ENCODE measurements around the gene GCHFR. TPM values are rescaled to one million over a fixed set of nuclear protein-coding genes. Genes with fewer than 3 reads are reported as not detected.

The GCHFR gene
- total RNA-seq, 3 donors from 2014 or later, result 12.0 to 25.5 (median 18.2) TPM

DNA sequence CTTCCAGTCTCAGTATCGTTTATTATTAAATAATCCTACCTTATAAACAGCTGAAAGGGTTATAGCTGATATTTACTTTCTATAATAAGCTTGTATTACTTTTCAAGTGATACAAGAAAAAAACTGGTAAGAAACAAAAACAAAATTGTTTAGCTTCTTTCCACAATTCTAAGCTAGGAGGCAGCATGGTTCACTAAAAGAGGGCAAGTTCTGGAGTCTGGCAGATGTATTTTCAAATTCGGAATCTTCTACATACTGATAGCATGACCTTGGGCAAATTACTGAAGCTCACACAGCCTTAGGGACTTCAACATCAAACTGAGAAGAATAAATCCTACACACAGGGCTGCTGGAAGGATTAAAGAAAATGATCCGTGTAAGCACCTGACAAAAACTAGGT is 21.3 kb downstream of the GCHFR start:
- Histone ChIP-seq H3K4me1 (ENCODE audit: low read depth) (peaks cover 27% of the 10 kb centered on the region), H3K36me3 (ENCODE audit: low read depth) (no peaks in the 10 kb centered on the region), H3K4me3 (no peak overlapping the region), H3K9me3 (no peaks in the 10 kb centered on the region)
- intact Hi-C loops (cut with DNase I, micrococcal nuclease), result loop anchor here in 1 of 2 donors (10.0 kb wide), 1 partner anchor 90 kb away; the partner anchor contains the start of gene RAD51
- no peak for DNase-seq
- TF ChIP-seq, protein P1, sequence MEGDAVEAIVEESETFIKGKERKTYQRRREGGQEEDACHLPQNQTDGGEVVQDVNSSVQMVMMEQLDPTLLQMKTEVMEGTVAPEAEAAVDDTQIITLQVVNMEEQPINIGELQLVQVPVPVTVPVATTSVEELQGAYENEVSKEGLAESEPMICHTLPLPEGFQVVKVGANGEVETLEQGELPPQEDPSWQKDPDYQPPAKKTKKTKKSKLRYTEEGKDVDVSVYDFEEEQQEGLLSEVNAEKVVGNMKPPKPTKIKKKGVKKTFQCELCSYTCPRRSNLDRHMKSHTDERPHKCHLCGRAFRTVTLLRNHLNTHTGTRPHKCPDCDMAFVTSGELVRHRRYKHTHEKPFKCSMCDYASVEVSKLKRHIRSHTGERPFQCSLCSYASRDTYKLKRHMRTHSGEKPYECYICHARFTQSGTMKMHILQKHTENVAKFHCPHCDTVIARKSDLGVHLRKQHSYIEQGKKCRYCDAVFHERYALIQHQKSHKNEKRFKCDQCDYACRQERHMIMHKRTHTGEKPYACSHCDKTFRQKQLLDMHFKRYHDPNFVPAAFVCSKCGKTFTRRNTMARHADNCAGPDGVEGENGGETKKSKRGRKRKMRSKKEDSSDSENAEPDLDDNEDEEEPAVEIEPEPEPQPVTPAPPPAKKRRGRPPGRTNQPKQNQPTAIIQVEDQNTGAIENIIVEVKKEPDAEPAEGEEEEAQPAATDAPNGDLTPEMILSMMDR (IDR thresholded peaks at IDR 0.05), result no peak
- ATAC-seq, result no peak

DNA sequence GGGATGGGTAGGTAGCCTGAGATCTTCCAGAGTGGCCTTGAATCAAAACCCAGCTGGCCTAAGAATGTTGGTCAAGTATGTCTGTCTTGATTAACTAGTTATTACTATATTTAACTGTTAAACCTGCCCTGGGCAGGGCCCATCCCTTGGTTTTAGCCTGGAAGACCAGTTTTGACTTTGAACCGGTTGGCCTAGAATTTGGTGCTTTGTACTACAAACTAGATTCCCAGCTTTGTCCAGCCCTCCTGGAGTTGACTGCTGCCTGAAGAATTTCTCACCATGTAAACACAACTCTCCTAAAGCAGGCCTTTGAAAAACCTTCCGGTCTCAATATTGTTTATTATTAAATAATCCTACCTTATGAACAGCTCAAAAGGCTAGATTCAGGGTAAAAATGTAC is 21.9 kb downstream of the GCHFR start:
- no peak overlapping the region for H3K4me3 ChIP-seq
- intact Hi-C loops (cut with DNase I, micrococcal nuclease), result loop anchor here in 1 of 2 donors (10.0 kb wide), 1 partner anchor 91 kb away; the partner anchor contains the start of gene RAD51
- DNase-seq (no peak), ATAC-seq (no peak)
- no peaks in the 10 kb centered on the region for H3K9me3 ChIP-seq
- TF ChIP-seq, protein P1 (IDR thresholded peaks at IDR 0.05), result no peak
- no peaks in the 10 kb centered on the region for H3K36me3 ChIP-seq (ENCODE audit: low read depth)
- peaks cover 30% of the 10 kb centered on the region for H3K4me1 ChIP-seq (ENCODE audit: low read depth)

DNA sequence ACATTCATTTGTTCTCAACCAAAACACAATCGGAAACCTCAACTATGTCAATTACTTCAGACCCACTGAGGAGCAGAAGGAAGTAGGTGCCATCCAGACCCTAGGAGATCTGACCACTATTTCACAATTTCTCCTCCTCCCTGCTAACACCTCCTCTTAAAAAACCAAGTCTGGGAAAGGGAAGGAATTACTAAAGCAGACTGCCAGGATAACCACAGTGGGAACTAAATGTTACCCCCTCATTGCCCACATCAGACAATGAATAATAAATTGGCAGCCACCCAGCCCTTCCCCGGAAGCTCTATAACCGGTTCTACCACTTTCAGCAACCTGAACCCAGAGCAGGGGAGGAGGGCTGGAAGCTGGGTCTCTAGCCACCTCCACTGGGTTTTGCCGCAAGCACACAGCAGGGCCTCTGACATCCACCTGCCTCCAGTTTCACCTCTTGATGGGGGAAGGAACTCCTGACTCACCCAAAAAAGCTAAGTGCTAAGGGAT is 23.5 kb downstream of the GCHFR start:
- no peak overlapping the region for H3K4me3 ChIP-seq
- no peaks in the 10 kb centered on the region for H3K9me3 ChIP-seq
- peak; percentile 80 for ATAC-seq
- TF ChIP-seq, protein P1 (IDR thresholded peaks at IDR 0.05), result no peak
- H3K36me3 ChIP-seq (ENCODE audit: low read depth), result no peaks in the 10 kb centered on the region
- peak; percentile 71 to 87 (median 76) for DNase-seq
- intact Hi-C loops (cut with DNase I, micrococcal nuclease), result loop anchor here in 1 of 2 donors (10.0 kb wide), 1 partner anchor 93 kb away; the partner anchor contains the start of gene RAD51
- peaks cover 32% of the 10 kb centered on the region for H3K4me1 ChIP-seq (ENCODE audit: low read depth)

DNA sequence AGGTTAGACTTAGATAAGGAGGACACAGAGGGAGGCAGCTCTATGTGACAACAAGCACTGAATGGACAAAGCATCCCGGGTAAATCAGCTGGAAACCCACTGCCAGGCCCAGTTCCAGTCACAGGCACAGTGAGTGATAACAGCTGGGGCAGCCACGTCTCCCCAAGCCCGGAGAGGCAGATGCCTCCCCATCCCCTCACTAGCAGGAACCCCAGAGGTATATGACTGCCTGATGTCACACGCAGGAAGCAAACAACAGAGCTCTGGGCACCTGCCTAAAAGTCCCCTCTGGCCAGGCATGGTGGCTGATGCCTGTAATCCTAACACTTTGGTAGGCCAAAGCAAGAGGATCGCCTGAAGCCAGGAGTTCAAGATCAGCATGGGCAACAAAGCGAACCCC is 24.1 kb downstream of the GCHFR start:
- ATAC-seq, result peak; percentile 43
- H3K4me3 ChIP-seq, result no peak overlapping the region
- intact Hi-C loops (cut with DNase I, micrococcal nuclease), result loop anchor here in 1 of 2 donors (10.0 kb wide), 1 partner anchor 93 kb away; the partner anchor contains the start of gene RAD51

DNA sequence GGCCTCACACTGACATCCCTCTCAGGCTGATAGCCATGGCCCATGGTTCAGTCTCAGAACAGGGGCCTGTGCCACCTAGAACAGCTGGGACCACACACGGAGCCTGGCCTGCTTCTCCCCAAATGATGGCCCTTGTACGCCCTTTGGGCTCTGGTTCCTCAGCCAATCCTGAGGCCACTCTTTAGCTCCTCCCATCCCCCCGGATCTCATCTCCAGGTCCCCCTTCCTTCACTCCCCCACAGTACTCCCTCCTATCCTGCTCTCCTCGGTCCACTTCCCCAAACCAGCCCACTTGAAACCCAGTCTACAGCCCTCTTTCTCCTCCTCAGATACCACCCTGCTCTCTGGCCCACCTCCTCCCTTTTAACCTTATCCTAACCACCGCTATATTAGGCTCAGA is 25.3 kb downstream of the GCHFR start:
- no peak for ATAC-seq
- intact Hi-C loops (cut with DNase I, micrococcal nuclease), result loop anchor here in 1 of 2 donors (10.0 kb wide), 1 partner anchor 94 kb away; the partner anchor contains the start of gene RAD51

More for the DNA sequence above, 24.1 kb downstream of the GCHFR start:
- DNase-seq, result peak; percentile 26 to 49 (median 45)
- H3K4me1 ChIP-seq (ENCODE audit: low read depth), result peaks cover 32% of the 10 kb centered on the region
- TF ChIP-seq, protein P1 (IDR thresholded peaks at IDR 0.05), result no peak
- no peaks in the 10 kb centered on the region for H3K36me3 ChIP-seq (ENCODE audit: low read depth)
- H3K9me3 ChIP-seq, result no peaks in the 10 kb centered on the region

More for the DNA sequence above, 25.3 kb downstream of the GCHFR start:
- TF ChIP-seq, protein P1 (IDR thresholded peaks at IDR 0.05), result no peak
- peak in 2 of 3 donors; percentile 24 to 25 for DNase-seq
- Histone ChIP-seq H3K4me1 (ENCODE audit: low read depth) (peaks cover 43% of the 10 kb centered on the region), H3K4me3 (no peak overlapping the region), H3K36me3 (ENCODE audit: low read depth) (no peaks in the 10 kb centered on the region), H3K9me3 (no peaks in the 10 kb centered on the region)

Data from mucosa of descending colon (tissue), 3 donors.